AG04449 (cell line): ENCODE results near the gene ARMC12.
"Not testable (repeated sequence)": the region's sequence is repeated elsewhere in the genome, so short reads cannot be mapped to it uniquely, and the experiment has no call there.

Experiments
- CTCF ChIA-PET: fragments of 350-600 bp; formaldehyde crosslinking; extraction: SDS; loops from one replicate; lab custom pipeline; 2021; ENCODE audit warnings: antibody characterized with exemption; lab: Yijun Ruan, JAX
- POLR2A ChIA-PET: fragments of 400-600, 350-600 bp; formaldehyde crosslinking; extraction: SDS; loops from one replicate; lab custom pipeline; 2020; ENCODE audit warnings: antibody characterized with exemption, inconsistent platforms; lab: Yijun Ruan, JAX
- DNase-seq: peaks from one replicate; pipeline ENCODE4 v3.0.0-alpha.2; 2010; ENCODE audit warnings: low read depth, low spot score
- H3K4me3 ChIP-seq: 2 replicates; pipeline ENCODE4 v1.5.1; 2011; ENCODE audit warnings: low read depth, mild to moderate bottlenecking, control low read depth, low read length
- CTCF ChIP-seq: IDR thresholded peaks from one replicate; pipeline ENCODE4 v1.5.1; 2011; ENCODE audit warnings: mild to moderate bottlenecking, moderate library complexity, low read length, control low read depth, inconsistent platforms; ENCODE audit not compliant: insufficient read depth; ENCODE audit errors: missing control alignments

The ARMC12 gene

DNA sequence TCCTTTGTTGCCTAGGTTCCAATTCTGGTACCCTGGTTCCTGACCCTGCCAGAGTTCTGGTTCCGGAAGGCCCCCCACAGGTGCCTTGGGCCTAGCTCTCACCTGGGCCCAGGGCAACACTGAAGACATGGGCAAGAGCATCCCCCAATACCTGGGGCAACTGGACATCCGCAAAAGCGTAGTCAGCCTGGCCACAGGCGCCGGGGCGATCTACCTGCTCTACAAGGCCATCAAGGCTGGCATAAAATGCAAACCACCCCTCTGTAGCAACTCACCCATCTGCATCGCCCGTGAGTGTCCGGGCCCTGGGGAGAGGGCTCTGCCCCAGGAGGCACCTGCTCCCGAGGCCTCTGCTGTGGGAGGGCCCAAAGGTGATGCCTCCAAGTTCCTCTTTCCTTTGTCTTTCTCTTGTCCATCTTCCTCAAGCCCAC lies at the start of gene ARMC12:
Gene ARMC12, plus strand, starts transcription at position 51 of the 431 bp plus-strand sequence. Its CDS starts 77 bp downstream, at position 128.
- TF ChIP-seq CTCF: no peak
- POLR2A ChIA-PET: no interaction called here
- DNase-seq: no peak
- no peak within 1 kb of the TSS for H3K4me3 ChIP-seq
- CTCF ChIA-PET: interaction anchor here (0.6 to 6.1 kb wide), 67 partner anchors 10 to 443 kb away, joined by 3 to 524 read pairs (median 4); no protein-coding TSS in a partner anchor

DNA sequence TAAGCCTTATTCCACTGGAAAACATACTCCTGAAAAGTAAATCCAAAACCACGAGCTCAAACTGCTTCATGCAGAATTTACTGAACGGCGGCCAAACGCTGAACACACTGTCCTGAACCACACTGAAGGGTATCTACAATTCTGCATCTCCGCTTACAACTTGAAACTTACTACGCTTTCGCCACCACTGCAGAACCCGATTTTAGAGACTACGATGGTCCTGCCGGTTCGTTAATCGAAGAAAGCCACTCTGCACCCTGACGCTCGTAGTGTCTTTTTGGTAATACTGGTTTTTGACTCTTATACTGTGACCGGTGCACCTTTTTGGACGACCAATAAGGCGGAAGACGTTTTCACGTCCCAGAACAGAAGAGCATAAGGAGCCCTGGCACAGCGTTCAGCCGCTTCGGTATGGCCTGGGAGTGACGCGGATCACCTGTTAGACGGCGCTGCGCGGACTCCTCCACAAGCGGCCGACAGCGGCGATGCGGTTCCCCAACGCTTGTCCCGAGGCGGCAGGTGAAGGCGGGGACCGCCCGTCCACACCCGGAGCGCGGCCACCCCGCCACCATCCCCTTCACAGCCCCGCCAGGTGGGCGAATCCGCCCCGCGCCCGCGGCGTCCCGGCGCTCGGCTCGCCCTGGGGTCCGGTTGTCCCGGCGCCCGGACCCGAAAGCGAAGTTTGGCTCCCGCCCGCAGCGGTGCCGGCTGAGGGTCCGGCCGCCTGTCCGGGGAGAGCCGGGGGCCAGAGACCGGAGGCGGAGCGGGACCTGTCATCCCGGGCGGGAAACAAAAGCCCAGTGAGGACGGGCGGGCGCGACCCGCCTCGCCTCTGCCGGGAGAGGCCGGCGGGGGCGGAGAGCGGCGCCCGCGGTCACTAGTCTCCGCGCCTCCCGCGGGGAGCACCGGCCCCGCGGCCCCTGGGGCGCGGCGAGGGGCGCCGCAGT lies 48.9 kb upstream of the ARMC12 start:
- POLR2A ChIA-PET: no interaction called here
- no peak for DNase-seq
- TF ChIP-seq CTCF: no peak
- CTCF ChIA-PET: interaction anchor here (0.7 to 8.5 kb wide), 9 partner anchors 9 to 166 kb away, joined by 3 to 92 read pairs (median 4); partner anchors contain the start of gene ARMC12
- H3K4me3 ChIP-seq: peak overlapping the region; percentile 70

GRCh38 chr6:35688605-35689322 lies 48.1 kb upstream of the ARMC12 start, which contains the start of gene FKBP5:
FKBP5 (minus strand) TSS chr6:35688915; CDS start chr6:35642824, 46,091 bp downstream.
- DNase-seq: peak; percentile 33
- CTCF ChIA-PET: no interaction called here
- H3K4me3 ChIP-seq: peak within 1 kb of the TSS; percentile 70
- TF ChIP-seq CTCF: no peak
- POLR2A ChIA-PET: no interaction called here

DNA sequence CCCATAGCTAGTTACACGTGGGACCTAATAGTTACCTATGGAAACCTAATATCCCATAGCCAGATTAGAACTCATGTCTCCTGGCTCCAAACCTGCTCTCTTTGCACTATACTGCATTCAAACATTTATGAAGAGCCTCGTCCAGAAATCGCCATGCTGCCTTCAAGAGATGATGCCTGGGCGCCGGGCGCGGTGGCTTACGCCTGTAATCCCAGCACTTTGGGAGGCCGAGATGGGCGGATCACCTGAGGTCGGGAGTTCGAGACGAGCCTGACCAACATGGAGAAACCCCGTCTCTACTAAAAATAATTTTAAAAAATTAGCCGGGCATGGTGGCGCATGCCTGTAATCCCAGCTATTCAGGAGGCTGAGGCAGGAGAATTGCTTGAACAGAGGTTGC lies 46.8 kb upstream of the ARMC12 start:
- H3K4me3 ChIP-seq, DNase-seq, POLR2A ChIA-PET: not testable (repeated sequence)
- CTCF ChIA-PET: interaction anchor here (0.6 to 1.6 kb wide), 3 partner anchors 20 to 106 kb away, joined by 3 read pairs; no protein-coding TSS in a partner anchor

DNA sequence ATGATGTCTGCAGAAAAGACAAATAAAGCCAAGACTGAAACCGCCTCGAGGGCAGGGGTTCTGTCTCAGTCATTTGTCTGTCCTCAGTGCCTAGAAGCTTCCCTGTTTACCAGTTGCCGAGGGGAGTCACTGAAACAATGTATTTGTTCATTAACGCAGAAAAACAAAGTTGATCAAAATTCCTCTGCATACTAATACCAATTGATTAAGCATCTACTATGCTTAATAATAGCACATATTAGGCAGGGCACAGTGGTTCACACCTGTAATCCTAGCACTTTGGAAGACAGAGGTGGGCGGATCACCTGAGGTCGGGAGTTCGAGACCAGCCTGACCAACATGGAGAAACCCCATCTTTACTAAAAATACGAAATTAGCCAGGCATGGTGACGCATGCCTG lies 46.3 kb upstream of the ARMC12 start:
- DNase-seq: no peak
- ChIA-PET CTCF (interaction anchor here (1.0 to 3.0 kb wide), 3 partner anchors 44 to 106 kb away, joined by 3 to 10 read pairs (median 3); partner anchors contain the start of gene ARMC12), POLR2A (no interaction called here)
- no peak overlapping the region for H3K4me3 ChIP-seq
- no peak for TF ChIP-seq CTCF

DNA sequence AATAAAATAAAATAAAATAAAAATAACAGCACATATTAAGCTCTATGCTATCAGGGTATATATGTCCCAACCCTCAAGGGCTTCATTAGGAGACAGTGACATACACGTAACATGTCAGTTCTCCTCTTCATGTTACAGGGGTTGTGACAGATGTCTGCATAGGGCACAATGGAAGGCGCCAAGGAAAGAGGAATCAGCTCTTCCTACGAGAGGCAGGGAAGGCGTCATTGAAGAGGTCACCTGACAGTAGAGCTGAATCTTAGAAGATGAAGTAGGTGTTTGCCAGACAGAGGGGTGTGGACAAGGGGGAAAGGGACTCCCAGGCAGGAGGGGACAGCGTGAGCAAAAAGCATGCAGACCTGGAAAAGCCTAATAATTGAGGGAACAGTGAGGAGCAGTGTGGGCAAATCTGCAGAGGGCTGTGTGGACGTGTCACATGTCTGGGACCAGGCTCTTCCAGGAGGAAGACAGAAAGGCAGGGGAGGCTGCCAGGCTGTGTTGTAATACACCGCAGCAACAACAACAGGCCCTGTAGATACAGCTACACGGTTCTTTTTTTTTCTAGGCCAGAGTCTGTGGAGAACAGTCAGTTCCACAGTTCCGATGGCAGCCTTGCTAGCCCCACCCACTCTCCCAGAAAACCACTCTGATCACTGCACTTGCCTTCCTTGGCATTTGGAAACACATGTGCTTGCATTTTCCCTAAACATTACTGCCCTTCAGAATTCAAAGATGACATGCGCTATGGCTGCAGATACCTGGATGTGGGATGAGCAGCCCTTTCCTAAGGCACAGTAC lies 45.6 kb upstream of the ARMC12 start:
- no peak for TF ChIP-seq CTCF
- CTCF ChIA-PET: interaction anchor here (0.6 to 3.0 kb wide), 3 partner anchors 43 to 131 kb away, joined by 3 to 10 read pairs (median 3); partner anchors contain the start of gene ARMC12
- POLR2A ChIA-PET: no interaction called here
- H3K4me3 ChIP-seq: no peak overlapping the region
- no peak for DNase-seq
